NCI-H1417 (cell line): ENCODE data around the gene LAMC3.
A peak's percentile ranks its signal among the peaks of the same experiment; 100 is the strongest.
"Not testable (repeated sequence)": the region's sequence is repeated elsewhere in the genome, so short reads cannot be mapped to it uniquely, and the experiment has no call there.

Experiments used
- DNase-seq, 3 experiments: peaks; one replicate each; lab custom pipeline; 2025; lab: John Stamatoyannopoulos, UW

LAMC3 gene

DNA sequence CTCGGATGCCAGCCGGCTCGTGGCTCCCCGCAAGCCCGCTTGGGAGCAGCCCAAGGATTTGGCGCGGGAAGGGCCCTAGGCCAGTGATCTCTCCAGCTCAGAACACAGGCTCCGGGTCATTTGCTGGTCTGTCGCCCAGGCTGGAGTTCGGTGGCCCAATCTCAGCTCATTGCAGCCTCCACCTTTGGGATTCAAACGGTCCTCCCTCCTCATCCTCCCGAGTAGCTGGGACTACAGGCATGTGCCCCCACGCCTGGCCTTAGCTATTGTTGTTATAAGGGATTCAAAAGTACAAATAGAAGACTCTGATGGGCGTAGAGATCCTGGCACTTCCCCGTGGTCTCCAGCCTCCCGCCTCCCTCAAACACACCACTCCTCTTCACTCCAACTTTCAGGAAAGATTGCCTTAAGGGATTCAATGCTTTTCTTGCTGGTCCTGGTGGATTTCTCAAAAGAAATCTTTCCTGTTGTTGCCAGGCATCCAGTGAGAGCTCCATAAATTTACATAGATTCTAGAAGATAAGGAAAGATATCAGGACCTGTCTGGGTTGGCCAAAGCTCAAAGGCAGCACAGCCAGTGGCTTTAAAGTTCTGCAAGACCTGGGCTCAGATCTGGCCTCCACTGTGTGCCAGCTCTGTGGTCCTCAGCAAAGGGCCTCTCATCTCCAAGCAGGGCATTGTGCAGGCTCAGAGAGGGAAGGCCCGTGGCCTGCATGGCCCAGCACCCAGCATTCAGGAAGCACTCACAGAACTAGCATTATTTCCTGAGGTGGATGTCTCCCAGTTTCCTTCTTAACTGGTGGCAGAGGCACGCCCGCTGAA, 88.4 kb downstream of the LAMC3 start:
- DNase-seq: peak in 1 of 3 experiments; percentile 40

DNA sequence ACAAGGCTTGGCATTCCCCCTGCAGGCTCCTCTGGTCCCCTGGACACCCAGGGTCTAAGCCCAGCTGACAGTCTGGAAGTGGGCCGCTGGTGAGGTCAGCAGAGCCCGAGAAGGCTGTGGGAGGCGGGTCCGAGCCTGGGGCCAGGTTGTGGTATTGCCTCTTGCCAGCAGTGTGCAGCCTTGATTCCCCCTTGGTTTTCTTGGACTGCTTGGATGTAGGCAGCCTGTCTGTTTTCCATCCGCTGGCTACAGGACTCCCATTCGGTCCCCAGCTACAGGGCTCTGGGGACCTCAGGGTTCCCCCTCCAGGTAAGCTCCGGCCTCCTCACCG, 88.9 kb downstream of the LAMC3 start:
- DNase-seq: no peak

DNA sequence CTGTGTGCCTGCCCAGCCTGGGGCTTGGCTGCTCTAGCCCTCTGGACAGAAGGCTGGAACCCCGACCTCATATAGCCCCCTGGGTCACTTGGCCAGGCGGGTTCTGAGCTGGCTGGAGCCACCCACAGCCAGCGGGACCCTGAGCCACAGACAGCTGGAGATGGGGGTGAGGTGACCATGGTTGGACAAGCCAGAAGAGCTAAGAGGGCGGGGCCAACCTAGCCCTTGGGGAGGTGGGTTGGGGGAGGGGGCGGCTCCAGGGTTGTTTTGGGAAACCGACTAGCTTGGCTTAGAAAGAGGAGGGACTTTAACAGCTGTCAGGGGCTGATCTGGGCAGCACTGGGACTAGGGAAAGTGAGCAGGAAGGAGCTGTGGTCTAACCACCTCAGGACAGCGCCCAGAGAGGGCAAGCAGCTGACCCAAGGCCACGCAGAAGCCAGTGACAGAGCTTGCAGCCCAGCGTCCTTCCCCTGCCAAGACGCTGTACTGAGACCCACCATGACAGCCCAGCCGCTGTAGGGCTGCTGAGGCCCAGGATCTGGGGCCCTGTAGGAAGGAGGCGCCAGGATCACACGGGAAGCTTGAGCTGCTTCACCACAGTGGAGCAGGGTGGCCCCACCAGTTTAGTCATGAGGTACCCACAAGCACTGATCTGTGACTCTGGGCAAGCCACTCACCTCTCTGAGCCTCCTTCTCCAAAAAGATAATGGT, 89.6 kb downstream of the LAMC3 start:
- no peak for DNase-seq

DNA sequence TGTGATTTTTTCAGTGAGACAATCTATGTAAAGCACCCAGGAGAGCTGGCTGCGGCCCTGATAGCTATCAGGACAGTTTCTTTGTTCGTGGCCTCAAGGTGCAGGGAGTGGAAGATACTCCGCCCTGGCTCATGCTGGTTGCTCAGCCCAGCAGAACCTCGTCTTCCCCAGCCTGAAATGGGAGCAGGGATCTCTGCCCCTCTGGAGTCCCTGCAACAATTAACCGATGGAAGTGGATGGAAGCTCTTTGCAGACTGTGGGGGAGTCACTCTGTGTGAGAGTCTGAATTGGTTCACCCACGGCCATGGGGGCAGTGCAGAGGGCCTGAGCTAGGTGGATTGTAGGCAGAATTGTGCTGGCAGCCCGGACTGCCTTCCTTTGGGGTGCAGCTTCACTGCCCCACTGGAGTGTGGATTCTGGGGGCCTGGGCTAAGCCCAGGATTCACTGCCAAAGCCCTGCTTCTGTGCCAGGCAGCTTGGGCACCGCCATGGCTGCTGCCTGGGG, 90.2 kb downstream of the LAMC3 start:
- no peak for DNase-seq

DNA sequence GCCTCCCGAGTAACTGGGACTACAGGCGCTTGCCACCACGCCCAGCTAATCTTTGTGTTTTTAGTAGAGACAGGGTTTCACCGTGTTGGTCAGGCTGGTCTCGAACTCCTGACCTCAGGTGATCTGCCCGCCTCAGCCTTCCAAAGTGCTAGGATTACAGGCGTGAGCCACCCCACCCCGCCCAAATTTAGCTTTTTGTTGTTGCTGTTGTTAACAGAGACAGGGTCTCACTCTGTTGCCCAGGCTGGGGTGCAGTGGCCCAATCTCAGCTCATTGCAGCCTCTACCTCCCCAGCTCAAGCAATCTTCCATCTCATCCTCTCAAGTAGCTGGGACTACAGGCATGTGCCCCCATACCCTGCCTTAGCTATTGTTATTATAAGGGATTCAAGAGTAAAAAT, 90.9 kb downstream of the LAMC3 start:
- not testable (repeated sequence) for DNase-seq

- no peak for DNase-seq
These were observed 91.5 kb downstream of the LAMC3 start for GRCh38 chr9:131100445-131100844.

DNA sequence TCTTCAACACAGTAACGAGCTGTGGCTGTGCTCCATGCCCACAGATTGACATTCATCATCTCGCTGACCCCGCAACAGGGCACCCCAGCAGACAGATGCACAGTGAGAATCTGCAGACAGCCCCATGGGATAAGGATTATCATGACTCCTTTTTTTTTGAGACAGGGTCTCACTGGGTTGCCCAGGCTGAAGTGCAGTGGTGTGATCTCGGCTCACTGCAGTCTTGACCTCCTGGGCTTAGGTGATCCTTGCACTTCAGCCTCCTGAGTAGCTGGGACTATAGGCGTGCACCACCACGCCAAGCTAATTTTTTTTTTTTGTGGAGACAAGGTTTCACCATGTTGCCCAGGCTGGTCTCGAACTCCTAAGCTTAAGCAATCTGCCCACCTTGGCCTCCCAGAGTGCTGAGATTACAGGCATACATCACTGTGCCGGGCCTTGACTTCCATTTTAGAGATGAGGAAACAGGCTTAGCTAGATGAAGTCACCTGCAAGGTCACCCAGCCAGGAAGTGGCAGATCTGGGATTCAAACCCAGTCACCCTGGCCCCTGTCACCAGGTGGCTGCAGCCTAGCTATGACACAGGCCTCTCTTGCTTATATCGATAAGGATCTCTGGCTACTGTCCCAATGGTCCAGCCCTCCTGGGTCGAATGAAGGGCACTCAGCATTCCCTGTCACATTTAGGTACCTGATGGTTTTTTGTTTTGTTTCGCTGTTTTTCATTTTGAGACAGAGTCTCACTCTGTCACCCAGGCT, 92.4 kb downstream of the LAMC3 start:
- no peak for DNase-seq

GRCh38 chr9:131103024-131103423, 94.0 kb downstream of the LAMC3 start:
- DNase-seq: no peak

GRCh38 chr9:131103535-131103934, 94.6 kb downstream of the LAMC3 start:
- DNase-seq: no peak

DNA sequence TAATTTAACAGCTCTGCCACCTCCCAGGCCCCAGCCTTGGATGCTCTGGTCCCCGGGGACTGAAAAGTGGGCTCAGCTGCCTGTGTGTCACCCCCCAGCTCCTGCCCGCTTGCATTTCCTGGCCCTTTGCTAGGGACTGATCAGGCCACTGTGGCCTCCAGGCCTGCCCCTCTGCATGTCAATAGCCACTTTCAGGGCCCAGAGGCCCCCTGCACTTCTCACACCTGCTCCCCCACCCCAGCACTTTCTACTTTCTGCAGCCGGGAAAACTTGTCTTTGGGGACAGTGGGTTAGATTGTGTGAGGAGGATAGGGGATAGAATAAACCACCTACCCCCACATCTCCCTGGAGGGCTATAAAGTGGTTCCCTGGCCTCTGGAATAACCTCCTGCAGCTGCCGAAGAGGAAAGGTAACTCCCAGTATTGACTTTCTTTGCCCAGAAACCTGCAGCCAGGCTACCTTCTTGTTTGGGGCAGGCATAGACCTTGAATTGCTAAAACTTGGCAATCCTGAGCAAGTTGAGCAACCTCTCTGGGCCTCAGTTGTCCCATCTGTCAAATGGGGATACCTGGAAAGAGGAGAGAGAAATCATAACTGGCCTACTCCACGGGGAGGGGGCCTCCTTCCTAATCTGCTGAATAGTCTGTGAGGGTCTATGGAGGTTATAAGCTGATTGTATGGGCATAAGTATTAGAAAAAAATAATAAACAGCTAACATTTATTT, 95.2 kb downstream of the LAMC3 start:
- DNase-seq: no peak

DNA sequence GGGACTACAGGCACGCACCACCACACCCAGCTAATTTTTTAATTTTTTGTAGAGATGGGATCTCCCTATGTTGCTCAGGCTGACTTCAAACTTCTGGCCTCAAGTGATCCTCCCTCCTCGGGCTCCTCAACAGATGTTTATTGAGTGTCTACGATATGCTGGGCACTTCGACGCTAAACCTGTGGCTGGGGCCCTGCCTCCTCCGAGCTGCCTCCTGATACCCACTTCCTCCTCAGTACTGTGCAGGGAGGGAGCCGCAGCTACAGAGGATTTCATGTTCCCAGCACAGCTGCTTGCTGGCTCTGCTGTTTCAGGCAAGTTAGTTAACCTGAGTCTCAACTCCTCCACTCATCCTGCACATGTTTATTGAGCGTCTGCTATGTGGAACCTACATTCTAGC, 97.0 kb downstream of the LAMC3 start:
- no peak for DNase-seq

DNA sequence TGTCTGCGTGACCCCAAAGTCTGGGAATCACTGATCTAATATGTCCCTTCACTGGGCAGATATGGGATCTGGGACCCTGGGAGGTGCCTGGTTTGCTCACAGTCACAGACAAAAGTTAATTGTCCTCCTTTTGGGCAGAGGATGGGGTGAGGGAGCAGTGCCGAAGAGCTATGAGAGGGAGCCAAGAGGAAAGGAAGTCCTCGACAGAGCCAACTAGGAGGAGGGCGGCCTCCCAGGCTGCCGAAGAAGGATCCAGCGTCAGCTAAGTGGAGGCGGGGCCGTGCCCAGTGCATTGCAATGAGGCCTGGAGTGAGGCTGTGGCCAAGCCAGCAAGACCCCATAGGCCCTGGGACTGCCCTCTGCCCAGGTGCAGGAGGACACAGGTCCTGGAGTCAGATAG, 98.8 kb downstream of the LAMC3 start:
- DNase-seq: no peak

GRCh38 chr9:131111186-131111853, 102.3 kb downstream of the LAMC3 start:
- DNase-seq: no peak

- no peak for DNase-seq
These were observed 102.9 kb downstream of the LAMC3 start for GRCh38 chr9:131111854-131112311.

DNA sequence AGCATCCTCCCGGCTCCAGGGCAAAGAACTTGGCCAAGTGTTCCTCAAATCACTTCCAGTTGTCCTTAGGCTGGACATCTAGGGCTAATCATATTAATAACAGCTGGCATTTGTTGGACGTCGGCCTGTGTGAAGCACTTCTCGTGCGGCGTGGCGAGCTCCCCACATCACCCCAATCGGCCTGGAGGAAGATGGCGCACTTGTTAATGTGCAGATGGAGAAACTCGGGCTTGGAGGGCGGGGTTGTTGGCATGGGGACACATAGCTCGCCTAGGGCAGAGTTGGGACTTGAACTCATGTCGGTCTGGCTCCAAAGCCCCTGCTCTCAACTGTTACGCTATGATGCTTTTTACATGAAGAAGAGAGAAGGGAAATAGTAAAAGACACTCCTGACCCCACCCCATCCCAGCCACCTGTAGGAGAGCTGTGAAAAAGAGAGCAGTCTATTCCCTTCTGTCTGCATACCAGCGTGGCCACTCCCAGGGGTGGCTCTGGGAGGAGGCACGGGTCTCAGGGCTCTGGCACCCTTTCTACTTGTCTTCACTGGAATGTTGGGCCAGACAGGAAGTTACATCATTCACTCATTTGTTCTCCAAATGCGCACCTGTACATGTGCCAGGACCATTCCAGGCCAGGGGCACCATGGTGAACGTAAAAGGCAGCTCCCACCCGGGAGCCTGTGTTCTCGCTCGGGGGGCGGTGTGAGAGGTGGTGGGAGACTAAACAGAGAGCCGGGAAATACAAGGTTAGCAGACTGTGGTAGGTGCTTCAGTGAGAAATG, 103.6 kb downstream of the LAMC3 start:
- DNase-seq: no peak

GRCh38 chr9:131113655-131114054, 104.7 kb downstream of the LAMC3 start:
- no peak for DNase-seq

GRCh38 chr9:131114084-131114535, 105.1 kb downstream of the LAMC3 start:
- DNase-seq: no peak

- not testable (repeated sequence) for DNase-seq
These were observed 106.4 kb downstream of the LAMC3 start for GRCh38 chr9:131115360-131115742.

DNA sequence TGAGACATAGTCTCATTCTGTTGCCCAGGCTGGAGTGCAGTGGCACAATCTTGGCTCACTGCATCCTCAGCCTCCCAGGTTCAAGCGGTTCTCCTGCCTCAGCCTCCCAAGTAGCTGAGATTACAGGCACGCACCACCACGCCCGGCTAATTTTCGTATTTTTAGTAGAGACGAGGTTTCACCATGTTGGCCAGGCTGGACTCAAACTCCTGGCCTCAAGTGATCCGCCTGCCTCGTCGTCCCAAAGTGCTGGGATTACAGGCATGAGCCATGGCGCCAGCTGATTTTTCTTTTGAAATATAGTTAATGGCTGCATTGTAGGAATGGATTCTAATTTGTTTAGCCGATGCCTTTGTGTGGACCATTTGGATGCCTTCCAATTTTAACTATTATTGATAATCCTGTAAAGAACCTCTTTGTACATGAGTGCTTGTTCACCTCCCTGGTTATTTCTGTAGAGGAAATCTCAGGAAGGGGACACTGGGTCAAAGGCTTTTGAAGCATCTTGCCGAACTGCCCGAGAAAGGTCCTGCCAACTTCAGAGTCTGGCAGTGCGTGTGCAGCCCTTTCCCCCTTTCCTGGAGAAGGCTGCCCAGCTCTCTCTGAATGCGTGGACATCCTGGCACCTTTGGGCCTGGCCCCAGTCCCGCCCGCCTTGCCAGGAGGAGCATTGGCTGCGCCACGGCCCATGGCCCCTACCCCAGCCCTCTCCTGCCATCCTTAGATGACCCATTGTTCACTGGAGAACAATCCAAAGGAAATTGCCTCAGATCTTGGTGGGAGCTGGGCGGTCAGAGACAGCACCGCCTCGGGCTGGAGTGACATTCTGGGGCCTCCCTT, 107.5 kb downstream of the LAMC3 start:
- no peak for DNase-seq
